CD4-positive, alpha-beta T cell treated with Interleukin-12 subunit alpha and Interleukin-12 subunit beta, for 1 hour (primary cell): ENCODE results near the gene ANKRD35.

ENCODE experiments used
- DNase-seq: peaks from one replicate; pipeline ENCODE4 v3.0.0-alpha.2; 2020

ANKRD35 gene

DNA sequence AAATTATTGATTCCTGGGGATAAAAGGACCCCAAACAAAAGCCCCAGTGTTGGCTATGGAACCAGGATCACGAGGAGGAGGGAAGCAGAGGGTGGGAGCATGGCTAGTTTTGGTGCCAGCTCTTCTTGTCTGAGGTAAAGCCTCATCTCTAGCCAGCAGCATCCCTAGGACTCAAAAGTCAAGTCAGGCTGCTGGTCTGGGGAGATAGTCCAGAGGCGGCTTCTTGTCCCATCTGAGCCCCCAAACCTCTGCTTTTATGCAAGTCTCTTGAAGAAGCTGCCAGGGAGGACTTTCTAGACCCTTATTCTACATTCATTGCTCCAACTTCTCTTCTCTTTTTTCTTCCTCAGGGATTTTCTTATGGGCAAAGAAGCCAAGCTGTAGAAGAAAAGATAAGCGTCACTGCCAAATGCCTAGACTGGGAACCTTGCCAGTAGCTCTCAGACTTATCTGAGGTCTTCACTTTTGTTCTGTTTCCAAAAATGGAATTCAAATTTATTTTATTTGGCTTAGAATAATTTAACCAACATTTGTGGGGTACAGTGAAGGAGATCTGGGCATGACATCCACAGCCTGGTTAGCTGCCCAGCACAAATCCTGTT is 6.9 kb upstream of the ANKRD35 start:
- no peak for DNase-seq

DNA sequence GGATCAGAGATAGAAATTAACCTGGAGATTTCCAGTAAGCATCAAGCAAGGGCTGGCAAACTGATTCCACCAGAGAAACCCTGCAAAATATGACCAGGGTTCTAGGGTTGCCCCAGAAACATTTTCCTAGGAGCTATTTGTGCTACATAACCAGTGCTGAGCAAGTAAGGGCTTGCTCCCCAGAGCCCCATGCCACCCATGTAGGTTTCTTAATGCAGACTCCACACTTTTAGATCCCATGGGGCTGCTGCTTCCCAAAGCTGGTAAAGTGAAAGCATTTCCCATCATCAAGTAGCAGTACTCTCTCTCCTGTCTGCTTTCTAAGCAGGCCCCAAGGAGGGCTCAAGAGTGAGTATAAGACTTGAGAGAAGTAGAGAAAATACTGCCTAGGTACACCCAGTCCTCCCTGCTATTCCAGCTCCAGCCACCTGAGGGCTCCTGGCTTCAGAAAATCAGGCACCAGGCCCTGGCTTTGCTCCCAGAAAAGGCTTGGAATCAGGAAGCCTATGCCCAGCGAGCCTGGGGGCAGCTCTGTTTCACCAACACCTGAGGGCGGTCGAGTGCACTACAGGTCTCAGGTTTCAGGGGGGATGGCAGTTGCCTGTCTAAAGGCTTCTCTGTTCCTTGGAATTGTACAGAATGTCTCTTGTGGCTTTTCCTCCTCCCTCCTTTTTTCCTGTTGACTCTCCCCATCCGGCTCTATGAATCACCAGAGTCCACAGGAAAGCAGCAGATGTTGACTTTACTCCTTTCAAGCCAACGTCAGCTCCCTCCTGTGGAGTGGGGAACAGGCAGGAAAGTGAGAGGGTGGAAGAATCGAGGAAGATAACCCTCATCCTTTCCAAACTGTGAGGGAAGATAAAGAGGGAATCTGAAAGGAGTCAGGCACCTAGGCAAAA is 6.2 kb upstream of the ANKRD35 start:
- DNase-seq: peak; percentile 59

DNA sequence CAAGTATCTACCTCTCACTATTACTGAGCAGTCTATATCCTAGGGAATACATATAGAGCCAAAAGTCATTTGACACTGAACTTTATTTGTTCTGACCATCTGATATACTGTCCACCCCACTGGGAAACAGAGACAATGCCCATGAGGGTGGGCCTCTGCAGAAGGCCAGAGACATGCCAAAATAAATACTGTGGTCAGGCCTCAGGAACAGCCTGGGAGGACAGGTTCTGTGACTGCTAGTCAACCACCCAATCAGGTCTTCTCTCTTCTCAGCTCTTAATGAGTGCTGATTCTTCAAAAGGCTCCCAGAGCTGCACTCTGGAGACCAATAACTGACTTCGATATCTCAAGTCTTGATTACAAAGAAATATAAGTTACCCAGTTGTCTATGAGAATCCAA is 5.5 kb upstream of the ANKRD35 start:
- DNase-seq: no peak

DNA sequence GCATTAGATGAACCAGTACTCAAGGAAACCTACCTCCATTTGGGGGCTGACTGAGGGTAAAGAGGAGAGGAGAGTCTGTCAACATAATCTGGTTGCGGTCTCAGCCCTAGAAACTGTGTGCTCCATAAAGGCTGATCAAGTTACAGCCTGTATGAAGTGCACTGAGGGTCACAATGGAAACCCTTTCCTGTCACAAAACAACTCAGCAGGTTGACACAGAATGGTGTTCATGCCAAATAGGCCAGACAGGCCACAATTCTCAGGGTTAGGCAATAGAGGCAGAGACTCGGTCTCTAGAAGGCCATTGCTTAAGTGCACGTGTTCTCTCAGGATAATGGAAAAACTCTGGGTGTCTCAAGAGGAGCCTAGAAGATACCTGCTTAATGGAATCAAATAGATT is 4.1 kb upstream of the ANKRD35 start:
- no peak for DNase-seq

DNA sequence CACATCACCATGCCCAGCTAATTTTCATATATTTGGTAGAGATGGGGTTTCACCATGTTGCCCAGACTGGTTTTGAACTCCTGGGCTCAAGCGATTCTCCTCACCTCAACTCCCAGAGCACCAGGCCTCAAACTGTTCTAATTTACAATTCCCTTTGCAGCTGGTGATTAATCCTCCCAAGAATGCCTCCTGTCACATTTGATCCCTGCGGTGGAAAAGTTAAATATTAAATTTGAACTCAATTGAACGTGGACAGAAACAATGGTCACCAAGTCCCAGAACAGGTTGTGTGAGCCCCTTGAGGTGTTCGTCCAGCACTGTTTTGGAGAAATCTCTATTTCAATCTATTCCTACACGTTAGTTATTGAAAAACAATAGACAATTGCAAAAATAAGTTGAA is 2.0 kb upstream of the ANKRD35 start:
- DNase-seq: no peak

DNA sequence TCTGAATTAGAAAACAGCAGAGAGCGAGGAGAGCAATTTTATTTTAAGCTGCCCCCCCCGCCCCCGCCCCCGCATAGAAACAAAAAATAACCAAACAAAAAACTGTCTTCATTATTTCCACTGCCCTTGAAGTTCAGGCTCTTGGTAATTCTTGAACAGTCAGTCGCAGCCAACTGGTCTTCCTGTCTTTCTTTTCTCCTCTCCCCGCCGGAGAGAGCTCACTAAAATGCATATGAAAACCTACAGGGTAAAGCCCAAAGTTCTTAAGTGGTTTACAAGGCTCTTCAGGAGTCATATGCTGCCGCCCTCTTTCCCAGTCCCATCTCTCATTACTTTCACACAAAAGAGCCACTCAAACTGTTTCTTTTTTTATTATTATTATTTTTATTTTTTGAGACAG is 1.1 kb upstream of the ANKRD35 start:
- DNase-seq: no peak

DNA sequence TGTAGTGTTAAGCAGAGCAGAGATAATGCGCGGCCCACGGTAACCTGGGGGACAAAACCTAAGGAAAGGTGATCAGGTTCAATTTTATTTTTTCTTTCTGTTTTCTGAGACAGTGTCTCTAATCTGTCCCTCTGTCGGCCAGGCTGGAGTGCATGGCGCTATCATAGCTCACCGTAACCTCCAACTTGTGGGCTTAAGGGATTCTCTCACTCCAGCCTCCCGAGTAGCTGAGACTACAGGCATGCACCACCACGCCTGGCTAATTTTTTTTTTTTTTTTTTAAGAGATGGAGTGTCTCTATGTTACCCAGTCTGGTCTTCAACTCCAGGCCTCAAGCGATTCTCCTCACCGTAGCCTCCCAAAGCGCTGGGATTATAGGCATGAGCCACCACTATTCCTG is 724 bp upstream of the ANKRD35 start:
- DNase-seq: no peak

DNA sequence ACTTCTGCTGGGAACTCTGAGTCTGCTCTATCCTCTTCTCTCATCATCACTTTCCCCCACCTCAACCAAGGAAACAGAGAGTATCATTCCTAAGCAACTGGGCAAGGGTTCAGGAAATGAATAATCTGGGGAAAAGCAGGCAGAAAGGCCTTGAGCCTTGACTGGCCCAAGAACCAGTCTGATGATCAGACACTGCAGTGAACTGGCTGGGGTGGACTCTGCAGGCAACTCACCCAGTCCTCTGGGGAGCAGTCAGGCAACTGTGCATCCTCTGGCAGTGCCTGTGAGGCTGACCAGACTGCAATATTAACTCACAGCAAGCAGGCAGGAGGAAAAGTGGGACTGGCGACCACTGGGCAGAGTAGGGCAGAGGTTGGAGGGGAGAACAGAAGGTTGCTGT is 991 bp downstream of the ANKRD35 start:
- no peak for DNase-seq

DNA sequence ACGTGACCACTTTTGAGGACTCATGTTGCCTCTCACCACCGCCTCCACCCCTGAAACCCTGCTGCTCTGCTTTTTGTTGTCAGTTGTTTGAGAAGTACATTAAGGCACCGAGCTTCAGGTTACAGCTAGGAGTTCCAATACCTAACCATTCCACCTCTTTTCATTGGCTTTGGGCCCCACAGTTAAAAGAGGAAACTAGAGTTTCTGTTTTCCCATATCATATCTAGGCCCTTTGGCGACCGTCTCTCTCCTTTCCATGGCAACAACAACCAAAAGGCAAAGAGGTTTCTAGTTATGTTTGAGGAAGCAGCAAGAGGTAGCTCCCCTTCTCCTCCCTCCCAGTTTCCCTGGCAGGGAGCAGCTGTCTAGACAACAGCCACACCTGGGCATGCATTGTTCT is 5.9 kb downstream of the ANKRD35 start:
- no peak for DNase-seq

DNA sequence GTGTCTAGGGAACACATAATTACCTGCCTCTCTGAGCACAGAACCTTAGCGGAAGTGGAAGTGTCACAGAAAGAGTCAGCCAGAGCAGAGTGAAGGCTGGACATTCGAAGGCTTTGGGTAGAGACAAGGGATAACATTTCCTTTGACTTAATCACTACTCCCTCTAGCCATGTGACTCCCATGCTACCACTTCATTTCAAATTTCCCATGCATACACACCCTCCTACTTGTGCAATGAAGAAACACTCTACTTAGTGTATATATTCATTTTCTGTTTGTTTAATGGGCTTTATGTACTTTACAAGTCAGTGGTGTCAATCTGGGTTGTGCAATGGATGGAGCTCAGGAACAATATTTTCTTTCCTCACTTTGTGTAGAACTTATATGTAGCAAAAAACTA is 6.9 kb downstream of the ANKRD35 start:
- no peak for DNase-seq

DNA sequence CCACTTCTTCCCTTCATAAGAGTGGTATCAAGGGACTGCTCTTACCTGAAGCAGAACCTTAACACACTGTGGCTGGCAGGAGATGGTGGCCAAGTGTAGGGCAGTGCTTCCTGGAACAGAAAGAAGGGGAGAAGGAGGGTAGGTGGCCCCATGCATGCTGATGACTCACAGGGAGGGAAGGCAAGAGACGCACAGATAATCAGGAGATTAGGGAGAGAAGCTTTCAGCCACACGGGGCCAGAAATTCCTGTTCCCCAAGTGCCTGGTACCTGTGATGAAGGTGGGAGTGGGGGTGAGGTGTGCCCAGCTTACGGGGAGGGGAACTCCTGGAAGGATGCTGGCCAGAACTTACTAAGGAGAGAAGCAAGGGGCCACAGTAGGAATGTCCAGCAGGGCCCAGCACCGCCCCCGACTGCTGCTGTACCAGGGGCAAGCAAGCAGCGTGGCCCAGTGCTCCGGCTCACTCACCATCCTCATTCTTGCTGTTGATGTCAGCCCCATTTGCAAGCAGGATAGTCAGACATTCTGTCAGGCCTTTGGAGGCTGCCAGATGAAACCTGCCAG is 7.7 kb downstream of the ANKRD35 start:
- DNase-seq: no peak

DNA sequence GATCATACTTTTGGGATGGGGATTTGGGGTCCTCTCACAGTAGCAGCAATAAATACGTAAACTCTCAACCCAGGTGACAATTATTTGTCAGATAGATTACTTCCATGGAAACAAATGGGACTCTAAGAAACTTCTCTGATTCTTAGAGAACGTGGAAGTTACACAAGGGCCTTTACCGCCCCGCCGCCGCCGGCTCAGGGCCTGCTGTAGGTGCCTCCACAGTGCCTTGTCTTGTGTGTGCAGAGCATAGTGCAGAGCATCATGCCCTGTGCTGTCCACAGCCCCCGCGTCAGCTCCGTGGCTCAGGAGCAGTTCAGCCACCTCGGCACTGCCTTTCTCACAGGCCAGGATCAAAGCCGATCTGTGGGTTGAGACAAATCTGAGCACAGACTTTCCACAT is 11.0 kb downstream of the ANKRD35 start:
- DNase-seq: no peak

DNA sequence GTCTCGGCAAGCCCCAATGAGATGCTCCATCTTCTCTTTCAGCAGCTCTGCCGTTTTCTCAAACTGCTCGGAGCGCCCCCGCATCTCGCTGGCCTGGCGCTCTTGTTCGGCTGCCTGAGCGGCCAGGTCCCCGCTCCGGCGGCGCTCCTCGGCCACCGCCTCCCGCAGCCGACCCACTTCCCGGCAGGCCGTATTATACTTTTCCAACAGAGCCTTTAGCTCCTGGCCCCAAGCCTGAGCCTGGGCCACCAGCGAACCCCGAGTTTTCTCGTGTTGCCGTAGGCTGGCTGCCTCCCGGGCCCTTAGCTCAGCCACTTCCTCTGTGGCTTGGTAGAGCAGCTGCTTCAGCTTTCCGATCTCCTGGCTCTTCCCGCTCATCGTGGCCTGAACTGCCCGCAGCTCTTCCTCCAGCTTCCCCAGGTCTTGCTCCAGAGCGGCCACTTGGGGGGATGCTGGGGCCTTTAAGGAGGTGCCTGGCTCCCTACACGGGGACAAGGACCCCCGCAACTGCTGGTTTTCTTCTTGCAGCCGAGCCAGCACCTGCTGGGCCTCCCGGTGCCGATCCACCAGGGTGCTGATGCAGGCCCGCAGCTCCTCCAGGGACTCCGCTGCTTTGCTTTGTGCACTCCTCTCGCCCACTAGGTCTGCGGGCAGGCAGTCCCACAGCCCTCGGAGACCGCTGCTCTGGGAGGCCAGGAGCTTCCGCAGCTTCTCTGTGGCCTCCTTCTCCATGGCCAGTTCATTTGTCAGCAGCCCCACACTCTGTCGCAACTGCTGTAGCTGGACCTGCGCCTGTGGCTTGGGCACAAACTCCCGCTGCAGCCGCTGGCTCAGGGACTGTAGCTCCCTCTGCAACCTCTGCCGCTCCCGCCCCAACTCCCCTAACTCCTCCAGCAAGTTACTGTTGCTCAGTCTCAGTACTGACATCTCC is 13.4 kb downstream of the ANKRD35 start:
- DNase-seq: peak; percentile 27

DNA sequence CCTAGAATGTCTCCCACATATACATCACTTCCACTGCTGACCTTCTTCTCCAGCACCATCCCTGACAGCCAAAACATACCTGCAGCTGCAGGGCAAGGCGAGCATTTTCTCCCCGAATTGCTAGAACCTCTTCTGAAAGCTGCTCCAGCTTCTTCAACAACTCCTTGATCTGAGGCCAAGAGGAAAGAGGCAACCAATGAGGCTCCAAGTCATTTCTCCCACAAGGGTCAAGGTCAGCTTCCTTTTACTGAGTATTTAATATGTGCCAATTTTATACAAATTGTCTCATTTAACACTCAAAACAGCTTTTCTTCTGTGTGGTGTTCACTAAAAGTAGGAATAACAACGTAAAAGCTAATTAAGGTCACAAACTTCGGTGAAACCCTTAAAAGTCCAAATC is 17.4 kb downstream of the ANKRD35 start:
- DNase-seq: no peak

DNA sequence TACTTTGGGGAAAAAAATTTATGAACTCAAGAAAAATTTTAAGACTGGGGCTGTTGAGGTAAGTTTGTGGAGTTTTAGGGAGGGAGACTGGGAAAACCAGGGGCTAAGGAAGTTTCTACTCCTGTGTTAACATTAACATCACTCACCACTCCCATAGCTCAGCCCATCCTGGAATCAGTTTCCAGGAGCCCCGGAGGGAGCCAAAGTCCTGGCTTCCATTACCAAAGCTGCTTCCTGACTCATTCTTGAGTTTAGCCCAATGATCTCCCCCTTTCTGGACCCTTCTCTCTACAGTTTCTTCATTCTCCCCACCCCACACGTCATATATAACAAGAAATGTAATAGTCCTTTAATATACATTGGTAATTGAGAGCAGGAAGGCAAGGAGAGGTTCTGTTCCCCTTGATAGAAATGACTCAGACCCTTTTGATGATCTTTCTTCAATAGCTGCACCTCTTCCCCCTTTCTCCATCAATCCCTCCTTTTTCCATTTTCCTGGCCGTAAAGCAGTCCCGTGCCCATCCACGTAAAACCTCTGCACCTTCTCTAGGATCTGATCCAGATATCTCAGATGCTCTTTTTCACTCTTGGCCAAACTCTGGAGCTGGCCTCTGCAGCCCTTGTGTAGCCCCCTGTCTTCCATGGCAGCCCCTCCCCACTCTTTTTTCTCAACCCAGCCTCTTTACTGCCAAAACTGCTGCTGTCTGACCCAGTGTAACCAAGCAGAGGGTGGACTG is 22.2 kb downstream of the ANKRD35 start:
- no peak for DNase-seq

DNA sequence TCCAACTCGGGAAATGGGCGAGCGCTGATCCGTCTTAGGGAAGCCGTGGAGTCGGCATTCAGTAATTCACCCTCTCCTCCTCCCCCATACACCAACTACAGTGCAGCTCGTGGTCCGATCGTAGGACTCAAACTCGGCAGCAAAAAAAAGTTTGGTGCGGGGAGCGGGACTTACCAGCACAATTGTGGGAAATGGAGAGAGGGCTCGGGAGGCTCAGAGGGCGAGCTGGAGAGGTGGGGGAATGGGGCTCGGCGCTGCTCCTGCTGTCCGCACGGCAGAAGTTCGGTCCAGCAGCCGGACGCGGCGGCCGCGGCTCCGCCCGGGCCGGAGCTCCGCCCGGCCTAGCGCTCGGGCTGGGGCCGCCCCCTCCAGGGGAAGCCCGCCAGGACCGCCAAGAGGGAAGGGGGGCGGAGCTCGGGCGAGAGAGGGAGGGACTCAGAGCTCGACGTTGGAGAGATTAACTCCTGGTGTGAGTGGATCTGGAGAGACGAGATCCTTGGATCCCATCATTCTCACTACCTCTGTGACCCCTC is 26.1 kb downstream of the ANKRD35 start:
- peak; percentile 75 for DNase-seq

DNA sequence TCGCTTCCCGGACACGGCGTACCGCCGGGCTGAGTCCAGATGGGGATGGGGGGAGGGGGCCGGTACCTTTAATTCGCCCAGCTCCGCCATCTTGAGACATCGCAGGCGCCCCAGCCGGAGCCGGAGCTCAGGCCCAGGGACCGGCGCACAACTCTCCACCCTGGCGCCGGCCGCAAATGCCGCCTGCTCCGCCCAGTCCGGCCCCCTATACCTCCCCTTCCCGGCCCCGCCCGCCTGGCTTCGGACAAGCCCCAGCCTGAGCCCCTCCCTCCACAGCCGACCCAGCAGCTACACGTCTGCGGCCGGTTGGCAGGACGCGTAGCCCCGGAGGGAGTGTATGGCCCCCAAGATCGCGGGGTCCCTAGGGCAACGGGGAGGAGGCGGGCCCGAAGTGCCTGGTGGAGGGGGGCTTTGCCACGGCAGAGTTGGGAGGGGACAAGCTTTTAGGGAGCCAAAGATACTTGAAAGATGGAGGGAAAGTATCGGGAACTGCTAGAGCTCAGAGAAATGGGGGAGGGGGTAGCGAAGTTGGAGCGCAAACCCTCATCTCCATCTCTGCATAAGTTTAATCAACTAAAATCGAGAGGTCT is 26.7 kb downstream of the ANKRD35 start, which contains the start of gene PIAS3:
Gene PIAS3, minus strand, starts transcription at position 181 of the 590 bp plus-strand sequence. Its CDS starts 91 bp downstream, at position 90.
- DNase-seq: peak; percentile 86

DNA sequence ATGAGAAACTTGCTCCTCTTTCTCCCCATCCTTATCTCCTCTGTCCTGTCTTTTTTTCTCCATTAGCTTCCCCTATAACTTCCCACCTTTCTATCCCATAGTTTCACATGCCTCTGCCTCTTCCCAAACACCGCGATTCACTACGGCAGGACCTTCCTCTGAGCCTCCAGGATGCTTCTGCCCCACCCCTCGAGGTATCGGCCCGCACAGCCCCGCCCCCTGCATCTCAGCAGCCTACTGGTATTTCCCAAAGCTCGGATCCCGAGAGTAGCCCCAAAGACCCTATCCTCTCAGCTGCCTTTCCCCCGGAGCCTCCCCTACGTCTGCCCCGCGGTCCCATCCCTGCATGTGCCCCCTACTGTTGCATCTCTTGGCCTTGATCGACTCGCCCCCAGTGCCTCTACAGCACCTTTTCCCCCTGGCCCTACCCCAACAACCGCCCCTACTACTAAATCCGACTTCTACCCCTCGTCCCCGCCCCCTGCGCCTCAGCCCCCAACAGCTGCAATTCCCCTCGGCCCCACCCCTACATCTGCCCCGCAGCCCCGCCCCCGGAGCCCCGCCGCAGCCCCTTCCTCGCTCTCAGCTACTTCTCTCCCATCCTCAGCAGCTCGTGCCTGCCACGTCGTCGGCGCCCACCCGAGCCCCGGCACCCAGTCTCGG is 27.3 kb downstream of the ANKRD35 start:
- DNase-seq: peak; percentile 70

DNA sequence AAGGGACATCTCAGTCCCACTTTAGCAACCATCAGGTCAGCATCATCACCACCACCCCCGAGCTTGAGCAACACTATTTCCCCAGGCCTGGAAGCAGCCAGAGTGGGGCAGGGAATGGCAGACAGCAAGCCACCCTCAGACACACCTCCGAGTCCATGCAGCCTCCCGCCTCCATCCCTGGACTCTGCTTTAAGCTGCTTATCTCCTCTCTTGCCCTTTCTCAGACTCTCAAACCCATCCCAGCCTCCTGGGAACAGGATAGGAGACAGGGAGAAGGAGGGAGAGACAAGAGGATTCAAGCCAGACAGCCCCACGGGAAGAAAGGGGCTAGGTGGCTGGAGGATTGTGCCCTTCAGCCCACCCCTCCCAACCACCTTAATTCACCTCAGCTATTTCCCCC is 28.5 kb downstream of the ANKRD35 start:
- no peak for DNase-seq

DNA sequence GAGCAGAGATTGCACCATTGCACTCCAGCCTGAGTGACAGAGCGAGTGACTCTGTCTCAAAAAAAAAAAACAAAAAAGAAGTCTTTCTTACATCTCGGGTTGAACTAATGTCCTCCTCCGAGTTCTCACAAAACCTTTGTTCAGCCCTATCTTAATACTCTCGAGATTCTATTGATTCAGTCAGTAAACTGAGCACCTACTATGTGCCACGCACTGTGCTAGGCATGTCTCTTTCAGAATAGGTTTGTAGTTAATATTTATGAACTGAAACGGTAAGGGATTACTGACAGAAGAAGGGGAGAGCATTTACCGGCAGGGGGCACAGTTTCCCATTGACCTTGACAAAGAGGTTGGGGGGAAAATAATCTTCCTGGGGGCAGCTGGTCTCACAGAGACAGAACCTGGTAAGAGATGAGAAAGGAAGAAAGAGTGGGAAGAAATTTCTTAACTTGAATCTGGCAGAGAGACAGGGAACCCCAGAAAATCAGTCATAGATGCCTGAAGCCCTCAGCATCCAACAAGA is 30.2 kb downstream of the ANKRD35 start:
- DNase-seq: no peak
